Stomach smooth muscle (tissue), 2 donors: Measurements from ENCODE around the gene PLEKHA6.

Experiments
- H3K27ac ChIP-seq: one replicate; pipeline ENCODE4 v1.7.0; 2013; ENCODE audit warnings: mild to moderate bottlenecking, low read length, inconsistent platforms
- H3K27me3 ChIP-seq, 2 donors: one replicate each; pipeline ENCODE4 v1.7.0; 2013; ENCODE audit warnings: low read length in 2 of 2; ENCODE audit not compliant: insufficient read depth in 2 of 2, control insufficient read depth in 1 of 2
- H3K36me3 ChIP-seq, 2 donors: one replicate each; pipeline ENCODE4 v1.7.0; 2013; ENCODE audit warnings: low read length in 2 of 2; ENCODE audit not compliant: control insufficient read depth in 2 of 2, insufficient read depth in 2 of 2
- H3K4me1 ChIP-seq: one replicate; pipeline ENCODE4 v1.7.0; 2013; ENCODE audit warnings: low read length; ENCODE audit not compliant: control insufficient read depth, insufficient read depth
- H3K4me3 ChIP-seq, 2 donors: one replicate each; pipeline ENCODE4 v1.7.0; 2013; ENCODE audit warnings: low read length in 2 of 2
- H3K9ac ChIP-seq, 2 donors: one replicate each; pipeline ENCODE4 v1.7.0; 2013; ENCODE audit warnings: low read length in 2 of 2, mild to moderate bottlenecking in 1 of 2
- H3K9me3 ChIP-seq, 2 donors: one replicate each; pipeline ENCODE4 v1.7.0; 2013; ENCODE audit warnings: low read length in 2 of 2; ENCODE audit not compliant: control insufficient read depth in 2 of 2
- donor health status: healthy.
- donor health status: Pancreatic carcinoma.

The PLEKHA6 gene

DNA sequence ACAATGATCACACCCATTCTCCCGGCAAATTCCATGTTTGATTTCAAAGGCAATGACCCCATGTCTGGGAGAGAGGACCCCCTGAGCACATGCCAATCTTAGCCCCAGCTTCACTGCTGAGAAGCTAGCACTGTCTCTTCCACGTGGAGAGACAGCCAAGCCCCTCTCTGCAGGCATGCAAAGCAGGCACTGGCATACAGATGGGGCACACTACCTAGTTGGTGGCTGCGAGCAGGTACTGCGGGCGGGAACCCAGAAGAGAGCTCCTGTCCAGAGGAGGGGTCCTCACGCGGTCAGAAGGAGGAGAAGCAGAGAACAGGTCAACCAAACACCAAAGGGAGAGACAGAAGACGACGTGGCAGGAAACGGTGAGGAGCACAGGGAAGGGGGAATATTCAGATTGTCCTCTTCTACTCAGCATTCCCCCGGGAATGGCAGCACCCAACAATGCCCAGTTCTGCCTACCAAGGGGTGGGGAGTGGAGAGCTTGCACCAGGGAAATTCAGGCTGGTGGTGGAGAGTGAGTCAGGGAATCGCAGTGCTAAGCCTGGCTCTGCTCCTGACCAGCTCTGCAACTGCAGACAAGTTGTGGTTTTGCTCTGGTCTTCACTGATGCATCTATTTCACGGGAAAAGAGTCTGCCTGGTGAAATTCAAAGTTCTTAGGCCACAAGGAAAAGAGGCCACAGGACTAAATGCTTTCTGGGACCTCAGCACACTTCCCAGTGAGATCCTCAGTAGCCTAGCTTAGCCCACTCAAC, 97.8 kb downstream of the PLEKHA6 start:
- Histone ChIP-seq H3K4me1 (peaks cover 19% of the 10 kb centered on the region), H3K36me3 (no peaks in the 10 kb centered on the region), H3K4me3 (no peak overlapping the region), H3K27me3 (peaks cover 0 to 3% of the 10 kb centered on the region in 2 donors), H3K9me3 (no peaks in the 10 kb centered on the region), H3K27ac (no peak overlapping the region), H3K9ac (no peak overlapping the region)

- Histone ChIP-seq H3K9me3 (no peaks in the 10 kb centered on the region), H3K36me3 (no peaks in the 10 kb centered on the region), H3K4me1 (peaks cover 17% of the 10 kb centered on the region), H3K27me3 (no peaks in the 10 kb centered on the region), H3K4me3 (no peak overlapping the region), H3K27ac (no peak overlapping the region), H3K9ac (no peak overlapping the region)
Measured at GRCh38 chr1:204261266-204261665, 98.5 kb downstream of the PLEKHA6 start.

DNA sequence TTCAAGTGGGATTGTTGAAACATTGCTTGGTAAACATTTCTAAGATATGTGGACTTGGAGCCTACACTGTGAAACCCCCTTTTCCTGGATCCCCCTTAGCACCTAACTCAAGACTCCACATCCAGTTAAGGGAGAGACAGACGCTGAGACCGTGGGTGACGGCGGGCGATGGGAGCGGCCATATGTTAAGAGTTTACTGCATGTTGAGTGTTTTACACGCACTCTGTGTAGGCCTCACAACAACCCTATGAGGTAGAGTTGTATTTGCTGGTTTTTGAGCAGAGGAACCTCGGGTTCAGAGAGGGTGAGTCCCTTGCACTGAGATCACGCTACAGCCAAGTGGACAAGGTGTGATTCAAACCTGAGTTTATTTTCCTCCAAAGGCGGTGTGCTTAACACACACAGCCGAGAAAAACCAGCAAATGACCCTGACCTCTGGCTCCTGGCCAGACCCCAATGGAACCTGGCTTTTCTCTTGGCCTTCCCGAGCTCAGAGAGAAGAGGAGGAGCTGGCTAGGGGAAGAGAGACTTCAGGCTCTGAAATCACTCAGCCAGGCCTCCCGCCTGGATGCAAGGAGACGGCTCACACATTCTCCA, 99.0 kb downstream of the PLEKHA6 start:
- peaks cover 16% of the 10 kb centered on the region for H3K4me1 ChIP-seq
- H3K27ac ChIP-seq: no peak overlapping the region
- H3K36me3 ChIP-seq: no peaks in the 10 kb centered on the region
- H3K27me3 ChIP-seq: no peaks in the 10 kb centered on the region
- no peaks in the 10 kb centered on the region for H3K9me3 ChIP-seq
- no peak overlapping the region for H3K9ac ChIP-seq
- no peak overlapping the region for H3K4me3 ChIP-seq

DNA sequence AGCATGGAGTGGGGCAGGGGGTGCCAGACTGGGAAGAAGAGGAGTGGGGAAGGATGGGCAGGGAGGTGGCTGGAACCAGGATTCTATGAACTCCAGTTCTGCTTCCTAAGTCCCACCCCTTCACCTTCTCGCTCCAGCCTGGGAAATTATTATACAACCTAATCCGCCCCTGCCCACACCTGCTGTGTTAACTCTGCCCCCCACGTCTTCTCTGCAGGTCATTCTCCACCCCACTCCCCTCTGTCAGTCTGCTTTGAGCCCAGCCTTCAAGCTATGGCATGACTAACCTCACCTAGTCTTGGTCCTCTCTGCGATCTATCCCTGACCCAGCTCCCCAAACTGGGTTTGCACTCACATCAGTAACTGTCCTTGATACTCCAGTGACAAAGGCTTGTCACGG, 99.9 kb downstream of the PLEKHA6 start:
- Histone ChIP-seq H3K27ac (no peak overlapping the region), H3K9me3 (no peaks in the 10 kb centered on the region), H3K27me3 (no peaks in the 10 kb centered on the region), H3K4me3 (no peak overlapping the region), H3K36me3 (no peaks in the 10 kb centered on the region), H3K9ac (no peak overlapping the region), H3K4me1 (peaks cover 15% of the 10 kb centered on the region)

DNA sequence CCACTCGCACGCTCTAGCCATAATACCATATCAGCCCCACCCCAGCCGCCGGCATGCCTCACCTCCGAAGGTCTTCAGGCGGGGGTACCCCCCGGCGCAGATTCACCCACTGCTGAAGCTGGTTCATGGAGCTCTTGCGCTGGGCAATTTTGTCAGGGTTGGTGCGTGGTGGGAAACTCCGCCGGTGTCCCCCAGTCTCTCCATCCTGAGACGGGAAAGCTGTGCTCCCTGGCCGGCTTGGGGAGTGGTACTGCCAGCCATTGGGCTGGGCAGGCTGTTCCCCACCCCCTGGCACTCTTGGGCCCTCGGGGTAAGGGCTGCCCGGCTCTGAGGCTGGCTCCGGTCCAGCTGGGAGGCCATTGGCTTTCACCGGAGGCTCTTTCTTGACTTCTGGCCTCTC, 100.5 kb downstream of the PLEKHA6 start:
- H3K36me3 ChIP-seq: no peaks in the 10 kb centered on the region
- H3K27ac ChIP-seq: no peak overlapping the region
- H3K4me1 ChIP-seq: peaks cover 12% of the 10 kb centered on the region

DNA sequence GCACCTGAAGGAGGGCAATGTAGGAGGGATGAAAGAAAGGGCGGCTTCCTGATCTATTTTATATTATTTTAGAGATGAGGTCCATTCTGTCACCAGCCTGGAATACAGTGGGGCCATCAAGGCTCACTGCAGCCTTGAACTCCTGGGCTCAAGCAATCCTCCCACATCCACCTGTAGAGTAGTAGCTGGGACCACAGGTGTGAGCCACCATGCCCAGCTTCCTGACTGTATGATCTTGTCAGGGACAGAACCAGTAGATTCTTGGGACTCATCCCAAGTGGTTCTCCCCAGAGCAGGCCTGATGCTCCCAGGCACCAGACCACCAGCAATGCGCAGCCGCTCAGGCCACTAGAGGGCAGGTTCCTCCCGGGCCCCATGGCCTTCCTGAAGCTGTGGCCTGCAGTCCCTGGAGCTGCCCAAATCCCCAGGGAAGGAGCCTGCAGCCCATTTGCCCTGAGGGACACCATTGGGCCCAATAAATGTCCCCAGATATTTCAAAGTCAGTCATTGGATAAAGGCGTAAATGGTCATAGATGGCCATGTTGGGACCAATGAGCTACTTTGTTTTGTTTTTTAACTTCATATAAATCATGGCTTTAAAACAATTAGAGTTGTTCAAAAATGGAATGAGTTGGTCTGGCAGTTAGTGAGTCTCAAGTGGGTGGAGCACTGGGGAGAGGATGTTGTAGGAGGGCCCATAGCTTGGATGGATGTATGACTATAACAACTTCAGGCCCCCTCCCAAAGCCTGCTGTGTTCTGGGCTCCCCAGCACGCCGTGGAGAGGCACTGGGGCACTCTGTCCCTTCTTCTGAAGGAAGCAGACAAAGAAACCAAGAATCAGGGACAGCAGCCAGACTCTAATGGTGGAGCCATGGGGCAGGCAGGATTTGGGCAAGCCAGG, 101.3 kb downstream of the PLEKHA6 start:
- H3K4me1 ChIP-seq: peaks cover 11% of the 10 kb centered on the region
- no peaks in the 10 kb centered on the region for H3K27me3 ChIP-seq
- H3K27ac ChIP-seq: no peak overlapping the region
- H3K9me3 ChIP-seq: no peaks in the 10 kb centered on the region
- H3K36me3 ChIP-seq: no peaks in the 10 kb centered on the region
- no peak overlapping the region for H3K9ac ChIP-seq
- no peak overlapping the region for H3K4me3 ChIP-seq

More for the DNA sequence above, 100.5 kb downstream of the PLEKHA6 start:
- Histone ChIP-seq H3K9me3 (no peaks in the 10 kb centered on the region), H3K27me3 (no peaks in the 10 kb centered on the region), H3K4me3 (no peak overlapping the region), H3K9ac (no peak overlapping the region)

GRCh38 chr1:204257446-204257845, 102.3 kb downstream of the PLEKHA6 start:
- Histone ChIP-seq H3K36me3 (no peaks in the 10 kb centered on the region), H3K4me1 (peaks cover 6% of the 10 kb centered on the region), H3K4me3 (no peak overlapping the region), H3K27ac (no peak overlapping the region), H3K9ac (no peak overlapping the region), H3K27me3 (no peaks in the 10 kb centered on the region), H3K9me3 (no peaks in the 10 kb centered on the region)

GRCh38 chr1:204256531-204256930, 103.2 kb downstream of the PLEKHA6 start:
- Histone ChIP-seq H3K36me3 (no peaks in the 10 kb centered on the region), H3K27me3 (no peaks in the 10 kb centered on the region), H3K27ac (no peak overlapping the region), H3K4me1 (peaks cover 6% of the 10 kb centered on the region), H3K4me3 (no peak overlapping the region), H3K9me3 (no peaks in the 10 kb centered on the region), H3K9ac (no peak overlapping the region)

DNA sequence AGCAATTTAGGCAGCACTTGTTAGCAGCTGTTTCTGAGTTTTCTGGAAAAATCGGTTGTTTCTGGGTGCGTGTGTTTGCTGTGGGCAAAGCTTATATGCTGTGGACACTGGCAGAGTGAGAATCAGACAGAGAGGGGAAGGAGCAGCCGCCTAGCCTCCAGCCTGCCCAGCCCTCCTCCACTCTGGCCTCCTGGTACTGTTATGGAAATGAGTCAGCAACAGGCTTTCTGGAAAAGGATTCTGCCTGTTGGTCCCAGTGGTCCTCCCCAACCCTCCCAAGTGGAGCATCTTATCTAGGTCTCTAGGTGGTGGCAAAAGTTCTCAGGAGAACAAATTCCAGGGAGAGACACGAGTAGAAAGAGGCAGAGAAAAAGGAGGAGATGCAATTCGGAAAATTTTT, 103.8 kb downstream of the PLEKHA6 start:
- H3K4me1 ChIP-seq: peaks cover 2% of the 10 kb centered on the region
- no peak overlapping the region for H3K27ac ChIP-seq
- no peak overlapping the region for H3K4me3 ChIP-seq
- no peaks in the 10 kb centered on the region for H3K9me3 ChIP-seq
- no peak overlapping the region for H3K9ac ChIP-seq
- H3K27me3 ChIP-seq: no peaks in the 10 kb centered on the region
- no peaks in the 10 kb centered on the region for H3K36me3 ChIP-seq

DNA sequence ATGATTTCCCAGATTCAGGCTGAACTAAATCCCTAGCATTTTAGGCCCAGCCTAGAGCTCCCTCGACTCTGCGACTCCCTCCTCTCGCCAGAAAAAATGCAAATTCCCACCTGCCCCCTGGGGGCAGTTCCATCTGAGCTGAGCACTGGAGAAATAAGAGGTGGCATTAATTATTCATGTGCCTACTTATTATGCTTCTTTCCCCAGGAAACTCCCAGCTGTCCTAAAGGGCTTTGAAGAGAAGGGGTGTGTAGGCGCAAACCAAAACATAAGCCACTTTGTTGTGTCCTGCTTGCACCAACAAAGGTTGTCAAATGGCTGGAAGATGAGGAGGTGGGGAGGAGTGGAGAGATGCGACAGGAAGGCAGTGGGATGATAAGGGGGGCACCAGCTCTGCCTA, 104.5 kb downstream of the PLEKHA6 start:
- Histone ChIP-seq H3K27ac (no peak overlapping the region), H3K9ac (no peak overlapping the region), H3K9me3 (no peaks in the 10 kb centered on the region), H3K27me3 (no peaks in the 10 kb centered on the region), H3K4me1 (peaks cover 2% of the 10 kb centered on the region), H3K36me3 (no peaks in the 10 kb centered on the region), H3K4me3 (no peak overlapping the region)
